Suprapubic skin (tissue), 4 donors: ENCODE results near the gene RALGAPA2. TPM values are rescaled to one million over a fixed set of nuclear protein-coding genes. Genes with fewer than 3 reads are reported as not detected.

Experiments
- DNase-seq, 2 donors: peaks; one replicate each; pipeline ENCODE4 v3.0.0-alpha.2; 2019; ENCODE audit warnings: low spot score in 2 of 2
- H3K27ac ChIP-seq: fragments of 200-600 bp; sonication (generic); one replicate; pipeline ENCODE4 v1.5.1; 2019
- H3K27me3 ChIP-seq: fragments of 200-600 bp; sonication (generic); one replicate; pipeline ENCODE4 v1.5.1; 2019
- H3K36me3 ChIP-seq: fragments of 200-600 bp; sonication (generic); one replicate; pipeline ENCODE4 v1.5.1; 2019
- H3K4me1 ChIP-seq: fragments of 200-600 bp; sonication (generic); one replicate; pipeline ENCODE4 v1.5.1; 2019
- H3K4me3 ChIP-seq: fragments of 200-600 bp; sonication (generic); one replicate; pipeline ENCODE4 v1.5.1; 2019; ENCODE audit warnings: mild to moderate bottlenecking
- H3K9me3 ChIP-seq: fragments of 200-600 bp; sonication (generic); one replicate; pipeline ENCODE4 v1.5.1; 2019
- CTCF ChIP-seq, 2 donors: fragments of 200-600 bp in 1 of 2; fragments of 450-650 bp in 1 of 2; sonication (generic) in 1 of 2; IDR thresholded peaks; one replicate each; pipeline ENCODE4 v1.5.1; 2016 to 2019; ENCODE audit warnings: antibody characterized with exemption in 2 of 2, mild to moderate bottlenecking in 1 of 2, moderate library complexity in 1 of 2
- EP300 ChIP-seq: sonication (generic); formaldehyde crosslinking; IDR thresholded peaks from one replicate; pipeline ENCODE4 v1.6.1; 2017; ENCODE audit warnings: antibody characterized with exemption
- POLR2A ChIP-seq, 2 donors: fragments of 450-650 bp; IDR thresholded peaks; one replicate each; pipeline ENCODE4 v1.6.1; 2017; ENCODE audit warnings: antibody characterized with exemption in 2 of 2, mild to moderate bottlenecking in 2 of 2, moderate library complexity in 2 of 2
- POLR2AphosphoS5 ChIP-seq, 3 donors: sonication (generic); formaldehyde crosslinking; IDR thresholded peaks; one replicate each; pipeline ENCODE4 v1.6.1; 2017; ENCODE audit warnings: antibody characterized with exemption in 3 of 3
- WGBS: methylation state at CpG from one replicate; pipeline ENCODE4 v1.1.5; 2018; 5-methylcytosine and 5-hydroxymethylcytosine counted together
- total RNA-seq, 4 donors: library from RNA; depleted of rRNA; stranded (reverse); fragments of >200 nt; gene quantifications; one replicate each; pipeline ENCODE4 v1.1.0, GENCODE V29; 2016

The RALGAPA2 gene
- total RNA-seq, 4 donors from 2014 or later: 51.9 to 97.8 (median 72.0) TPM

- no peaks in the 10 kb centered on the region for H3K36me3 ChIP-seq
- H3K9me3 ChIP-seq: no peaks in the 10 kb centered on the region
- no peaks in the 10 kb centered on the region for H3K27me3 ChIP-seq
- TF ChIP-seq POLR2A (IDR thresholded peaks at IDR 0.05) (no peak), POLR2AphosphoS5 (IDR thresholded peaks at IDR 0.05) (no peak), EP300 (no peak), CTCF (IDR thresholded peaks at IDR 0.05) (no peak)
- no peak overlapping the region for H3K27ac ChIP-seq
- H3K4me1 ChIP-seq: no peaks in the 10 kb centered on the region
- DNase-seq: no peak
- 85% methylated on average over 1 of the region's 1 CpG for WGBS
- no peak overlapping the region for H3K4me3 ChIP-seq
Measured at GRCh38 chr20:20415321-20415720, 297.1 kb downstream of the RALGAPA2 start.

- H3K27ac ChIP-seq: no peak overlapping the region
- H3K4me3 ChIP-seq: no peak overlapping the region
- no peaks in the 10 kb centered on the region for H3K4me1 ChIP-seq
- H3K27me3 ChIP-seq: no peaks in the 10 kb centered on the region
- 78% methylated on average over 5 of the region's 5 CpGs for WGBS
- H3K9me3 ChIP-seq: no peaks in the 10 kb centered on the region
- H3K36me3 ChIP-seq: no peaks in the 10 kb centered on the region
- DNase-seq: no peak
- no peak for TF ChIP-seq CTCF (IDR thresholded peaks at IDR 0.05)
- TF ChIP-seq POLR2A (IDR thresholded peaks at IDR 0.05): no peak
- no peak for TF ChIP-seq EP300
- no peak for TF ChIP-seq POLR2AphosphoS5 (IDR thresholded peaks at IDR 0.05)
Measured at GRCh38 chr20:20414640-20415220, 297.7 kb downstream of the RALGAPA2 start.

GRCh38 chr20:20413810-20414281, 298.6 kb downstream of the RALGAPA2 start:
- H3K36me3 ChIP-seq: no peaks in the 10 kb centered on the region
- H3K9me3 ChIP-seq: no peaks in the 10 kb centered on the region
- no peaks in the 10 kb centered on the region for H3K4me1 ChIP-seq
- 84% methylated on average over 13 of the region's 21 CpGs for WGBS
- DNase-seq: no peak
- no peak overlapping the region for H3K27ac ChIP-seq
- no peaks in the 10 kb centered on the region for H3K27me3 ChIP-seq
- no peak for TF ChIP-seq POLR2AphosphoS5 (IDR thresholded peaks at IDR 0.05)
- TF ChIP-seq EP300: no peak
- no peak for TF ChIP-seq POLR2A (IDR thresholded peaks at IDR 0.05)
- TF ChIP-seq CTCF (IDR thresholded peaks at IDR 0.05): no peak
- no peak overlapping the region for H3K4me3 ChIP-seq

GRCh38 chr20:20412750-20413149, 299.7 kb downstream of the RALGAPA2 start:
- H3K4me3 ChIP-seq: no peak overlapping the region

GRCh38 chr20:20411836-20412235, 300.6 kb downstream of the RALGAPA2 start:
- H3K27me3 ChIP-seq: no peaks in the 10 kb centered on the region
- no peak overlapping the region for H3K4me3 ChIP-seq
- TF ChIP-seq POLR2A (IDR thresholded peaks at IDR 0.05) (no peak), POLR2AphosphoS5 (IDR thresholded peaks at IDR 0.05) (no peak), CTCF (IDR thresholded peaks at IDR 0.05) (no peak), EP300 (no peak)
- no peaks in the 10 kb centered on the region for H3K9me3 ChIP-seq
- H3K4me1 ChIP-seq: no peaks in the 10 kb centered on the region
- no peaks in the 10 kb centered on the region for H3K36me3 ChIP-seq
- no peak overlapping the region for H3K27ac ChIP-seq
- 93% methylated on average over 17 of the region's 17 CpGs for WGBS
- no peak for DNase-seq

More at GRCh38 chr20:20412750-20413149, 299.7 kb downstream of the RALGAPA2 start:
- 75% methylated on average over 9 of the region's 9 CpGs for WGBS
- TF ChIP-seq POLR2AphosphoS5 (IDR thresholded peaks at IDR 0.05): no peak
- TF ChIP-seq POLR2A (IDR thresholded peaks at IDR 0.05): no peak
- no peak for TF ChIP-seq EP300
- no peak for TF ChIP-seq CTCF (IDR thresholded peaks at IDR 0.05)
- H3K4me1 ChIP-seq: no peaks in the 10 kb centered on the region
- no peaks in the 10 kb centered on the region for H3K36me3 ChIP-seq
- DNase-seq: no peak
- H3K27me3 ChIP-seq: no peaks in the 10 kb centered on the region
- no peaks in the 10 kb centered on the region for H3K9me3 ChIP-seq
- no peak overlapping the region for H3K27ac ChIP-seq
